HepG2 (cell line): ENCODE data around the gene TMEM41B. TPM values are rescaled to one million over a fixed set of nuclear protein-coding genes. Genes with fewer than 3 reads are reported as not detected.

Experiments
- ATF2 ChIP-seq: sonication (generic); formaldehyde crosslinking; IDR thresholded peaks from 2 replicates; pipeline ENCODE4 v1.4.0; 2020; ENCODE audit warnings: missing genetic modification reagents
- CENPX ChIP-seq: sonication (generic); formaldehyde crosslinking; IDR thresholded peaks from 2 replicates; pipeline ENCODE4 v1.9.0; 2021; ENCODE audit warnings: mild to moderate bottlenecking, missing genetic modification reagents, moderate library complexity
- FOXA3 ChIP-seq: IDR thresholded peaks from 2 replicates; pipeline ENCODE4 v1.6.1; 2016; ENCODE audit warnings: missing genetic modification reagents, missing compliant biosample characterization
- GFI1 ChIP-seq: sonication (generic); formaldehyde crosslinking; IDR thresholded peaks from 2 replicates; pipeline ENCODE4 v1.5.0; 2020; ENCODE audit warnings: missing genetic modification reagents, mild to moderate bottlenecking, borderline replicate concordance
- KDM1A ChIP-seq: IDR thresholded peaks from 2 replicates; pipeline ENCODE4 v1.6.1; 2016; ENCODE audit warnings: missing compliant biosample characterization
- MED1 ChIP-seq: sonication (generic); formaldehyde crosslinking; IDR thresholded peaks from 2 replicates; pipeline ENCODE4 v1.4.0; 2020; ENCODE audit warnings: missing genetic modification reagents
- MEF2D ChIP-seq: sonication (generic); formaldehyde crosslinking; IDR thresholded peaks from 2 replicates; pipeline ENCODE4 v1.5.1; 2020; ENCODE audit warnings: mild to moderate bottlenecking, missing genetic modification reagents
- NCOA2 ChIP-seq: sonication (generic); formaldehyde crosslinking; IDR thresholded peaks from 2 replicates; pipeline ENCODE4 v1.8.0; 2022; ENCODE audit warnings: inconsistent platforms
- PHF8 ChIP-seq: sonication (generic); formaldehyde crosslinking; IDR thresholded peaks from 2 replicates; pipeline ENCODE4 v1.5.0; 2020; ENCODE audit warnings: missing genetic modification reagents
- SOX6 ChIP-seq, 2 experiments: fragments of 450-650 bp in 1 of 2; sonication (generic) in 1 of 2; formaldehyde crosslinking in 1 of 2; IDR thresholded peaks; 2 replicates each; pipeline versions ENCODE4 v1.4.0 to v1.6.1; 2017 to 2020; ENCODE audit warnings: antibody characterized with exemption in 1 of 2, mild to moderate bottlenecking in 1 of 2, missing genetic modification reagents in 1 of 2
- TBX2 ChIP-seq: sonication (generic); formaldehyde crosslinking; IDR thresholded peaks from 2 replicates; pipeline ENCODE4 v1.5.0; 2020; ENCODE audit warnings: missing genetic modification reagents, mild to moderate bottlenecking, borderline replicate concordance
- ZBTB21 ChIP-seq: sonication (generic); formaldehyde crosslinking; IDR thresholded peaks from 2 replicates; pipeline ENCODE4 v1.4.0; 2020; ENCODE audit warnings: missing genetic modification reagents
- ZNF12 ChIP-seq: sonication (generic); formaldehyde crosslinking; IDR thresholded peaks from 2 replicates; pipeline ENCODE4 v1.5.0; 2020; ENCODE audit warnings: missing genetic modification reagents
- ZNF230 ChIP-seq: sonication (generic); formaldehyde crosslinking; IDR thresholded peaks from 2 replicates; pipeline ENCODE4 v1.4.0; 2020; ENCODE audit warnings: mild to moderate bottlenecking, missing genetic modification reagents
- ZNF792 ChIP-seq: IDR thresholded peaks from 2 replicates; pipeline ENCODE4 v1.6.1; 2016
- ZNF891 ChIP-seq: sonication (generic); formaldehyde crosslinking; IDR thresholded peaks from 2 replicates; pipeline ENCODE4 v1.5.0; 2020; ENCODE audit warnings: mild to moderate bottlenecking, missing genetic modification reagents
- polyA plus RNA-seq, 8 experiments: library from polyadenylated mRNA; depleted of rRNA in 3 of 8; stranded (reverse) in 7 of 8; unstranded in 1 of 8; fragments of >200 nt; fragmentation: Illumina TruSeq in 4 of 8; extraction: Trizol in 4 of 8; gene quantifications; 2 replicates each; pipeline versions ENCODE4 v1.2.1 to v1.2.3, GENCODE V29; 2011 to 2016; ENCODE audit warnings: low read depth in 4 of 8, missing spikeins in 1 of 8, mixed read lengths in 1 of 8; ENCODE audit not compliant: insufficient read depth in 1 of 8
- total RNA-seq, 5 experiments: library from RNA; depleted of rRNA; stranded (reverse); fragments of >200 nt; fragmentation: Illumina TruSeq; extraction: Trizol; gene quantifications; 2 replicates each; pipeline ENCODE4 v1.2.3, GENCODE V29; 2016; ENCODE audit warnings: low read depth in 1 of 5
- TF ChIP-seq, protein P1 (sequence below), 2 experiments: fragments of 450-650 bp in 1 of 2; sonication (generic) in 1 of 2; formaldehyde crosslinking in 1 of 2; IDR thresholded peaks; 2 replicates each; pipeline versions ENCODE4 v1.6.1 to v1.8.0; 2016 to 2022; ENCODE audit warnings: antibody characterized with exemption in 1 of 2, mild to moderate bottlenecking in 1 of 2, missing genetic modification reagents in 1 of 2
- TF ChIP-seq, protein P2 (sequence below): IDR thresholded peaks from 2 replicates; pipeline ENCODE4 v1.6.1; 2016; ENCODE audit warnings: missing genetic modification reagents, missing compliant biosample characterization

TMEM41B gene
- total and polyA plus RNA-seq, 2 of the 13 experiments (the other 11 are each of a cell fraction or from before 2014, with no cell fraction given): 36.8 to 48.1 TPM

DNA sequence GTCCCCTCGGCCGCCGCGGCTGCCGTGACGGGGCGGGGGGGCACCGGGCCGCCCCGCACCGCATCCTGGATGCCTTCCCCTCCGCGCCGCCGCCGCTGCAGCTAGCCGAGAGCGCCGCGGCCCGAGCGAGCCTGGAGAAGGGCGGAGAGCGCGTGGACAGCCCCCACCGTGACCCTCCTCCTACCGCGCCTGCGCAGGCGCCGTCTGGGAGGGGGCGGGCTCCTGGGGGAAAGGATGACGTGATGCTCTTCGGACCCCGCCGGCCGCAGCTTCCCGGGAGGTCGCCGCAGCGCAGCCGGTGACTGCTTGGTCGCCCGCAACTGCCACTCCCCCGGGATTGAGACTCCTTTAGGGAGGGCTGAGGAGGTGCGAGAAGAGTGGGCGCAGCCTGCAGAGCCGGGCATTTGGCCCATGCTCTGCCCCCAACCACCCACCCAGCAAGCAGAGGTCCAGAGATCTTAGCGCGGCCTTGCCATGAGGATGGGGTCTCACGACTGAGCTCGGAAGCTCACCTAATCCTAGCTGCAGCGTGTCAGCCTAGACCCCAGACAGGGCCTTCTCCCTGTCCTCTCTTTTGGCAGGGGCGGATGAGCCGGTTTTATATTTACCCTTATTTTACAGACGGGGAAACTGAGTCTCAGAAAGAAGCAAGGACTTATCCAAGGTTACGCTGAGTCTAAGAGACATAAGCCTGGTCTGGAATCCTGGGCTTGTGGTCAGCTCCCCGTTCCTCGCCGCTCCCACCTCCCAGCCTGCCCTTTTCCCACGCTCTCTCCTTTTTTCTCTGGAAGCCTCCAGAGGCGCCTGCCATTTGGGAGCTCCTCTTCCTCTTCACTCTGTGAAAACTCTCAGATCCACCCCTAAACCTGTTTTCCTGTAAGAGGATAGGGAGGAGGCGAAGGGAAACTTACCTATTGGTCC lies 48.9 kb downstream of the TMEM41B start, which contains the start of gene DENND5A (continued):
- TF ChIP-seq, protein P1, sequence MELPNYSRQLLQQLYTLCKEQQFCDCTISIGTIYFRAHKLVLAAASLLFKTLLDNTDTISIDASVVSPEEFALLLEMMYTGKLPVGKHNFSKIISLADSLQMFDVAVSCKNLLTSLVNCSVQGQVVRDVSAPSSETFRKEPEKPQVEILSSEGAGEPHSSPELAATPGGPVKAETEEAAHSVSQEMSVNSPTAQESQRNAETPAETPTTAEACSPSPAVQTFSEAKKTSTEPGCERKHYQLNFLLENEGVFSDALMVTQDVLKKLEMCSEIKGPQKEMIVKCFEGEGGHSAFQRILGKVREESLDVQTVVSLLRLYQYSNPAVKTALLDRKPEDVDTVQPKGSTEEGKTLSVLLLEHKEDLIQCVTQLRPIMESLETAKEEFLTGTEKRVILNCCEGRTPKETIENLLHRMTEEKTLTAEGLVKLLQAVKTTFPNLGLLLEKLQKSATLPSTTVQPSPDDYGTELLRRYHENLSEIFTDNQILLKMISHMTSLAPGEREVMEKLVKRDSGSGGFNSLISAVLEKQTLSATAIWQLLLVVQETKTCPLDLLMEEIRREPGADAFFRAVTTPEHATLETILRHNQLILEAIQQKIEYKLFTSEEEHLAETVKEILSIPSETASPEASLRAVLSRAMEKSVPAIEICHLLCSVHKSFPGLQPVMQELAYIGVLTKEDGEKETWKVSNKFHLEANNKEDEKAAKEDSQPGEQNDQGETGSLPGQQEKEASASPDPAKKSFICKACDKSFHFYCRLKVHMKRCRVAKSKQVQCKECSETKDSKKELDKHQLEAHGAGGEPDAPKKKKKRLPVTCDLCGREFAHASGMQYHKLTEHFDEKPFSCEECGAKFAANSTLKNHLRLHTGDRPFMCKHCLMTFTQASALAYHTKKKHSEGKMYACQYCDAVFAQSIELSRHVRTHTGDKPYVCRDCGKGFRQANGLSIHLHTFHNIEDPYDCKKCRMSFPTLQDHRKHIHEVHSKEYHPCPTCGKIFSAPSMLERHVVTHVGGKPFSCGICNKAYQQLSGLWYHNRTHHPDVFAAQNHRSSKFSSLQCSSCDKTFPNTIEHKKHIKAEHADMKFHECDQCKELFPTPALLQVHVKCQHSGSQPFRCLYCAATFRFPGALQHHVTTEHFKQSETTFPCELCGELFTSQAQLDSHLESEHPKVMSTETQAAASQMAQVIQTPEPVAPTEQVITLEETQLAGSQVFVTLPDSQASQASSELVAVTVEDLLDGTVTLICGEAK (IDR thresholded peaks at IDR 0.05): no peak
- TF ChIP-seq, protein P1 (CRISPR knock-in tag; IDR thresholded peaks at IDR 0.05): peak; percentile 41; the same call in 1 of the 2 replicates
- TF ChIP-seq GFI1 (CRISPR knock-in tag): peak; percentile 27; the same call in 1 of the 2 replicates
- TF ChIP-seq, protein P2, sequence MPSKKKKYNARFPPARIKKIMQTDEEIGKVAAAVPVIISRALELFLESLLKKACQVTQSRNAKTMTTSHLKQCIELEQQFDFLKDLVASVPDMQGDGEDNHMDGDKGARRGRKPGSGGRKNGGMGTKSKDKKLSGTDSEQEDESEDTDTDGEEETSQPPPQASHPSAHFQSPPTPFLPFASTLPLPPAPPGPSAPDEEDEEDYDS (CRISPR knock-in tag): peak; percentile 64; the same call in 1 of the 2 replicates
- TF ChIP-seq TBX2 (CRISPR knock-in tag): peak; percentile 52; the same call in 1 of the 2 replicates
- TF ChIP-seq MEF2D (CRISPR knock-in tag): peak; percentile 58; the same call in 1 of the 2 replicates
- no peak for TF ChIP-seq SOX6 (IDR thresholded peaks at IDR 0.05)
- TF ChIP-seq SOX6 (CRISPR knock-in tag; IDR thresholded peaks at IDR 0.05): peak; percentile 30; the same call in 1 of the 2 replicates
- peak; percentile 24; the same call in 1 of the 2 replicates for TF ChIP-seq NCOA2
- peak; percentile 78; the same call in 1 of the 2 replicates for TF ChIP-seq ZNF230 (CRISPR knock-in tag)
- TF ChIP-seq KDM1A (CRISPR knock-in tag): no peak
- peak; percentile 77; the same call in 1 of the 2 replicates for TF ChIP-seq PHF8 (CRISPR knock-in tag)
- TF ChIP-seq MED1: peak; percentile 42; the same call in 1 of the 2 replicates
- TF ChIP-seq ZBTB21: no peak
- TF ChIP-seq ZNF792 (CRISPR knock-in tag): 0 out of 2 replicates have a peak, but pooled peaks have one; percentile 49
- TF ChIP-seq CENPX: no peak
- peak; percentile 99 for TF ChIP-seq ATF2 (CRISPR knock-in tag)
- TF ChIP-seq ZNF891 (CRISPR knock-in tag): 0 out of 2 replicates have a peak, but pooled peaks have one; percentile 74
- TF ChIP-seq ZNF12 (CRISPR knock-in tag): no peak
- TF ChIP-seq FOXA3: peak; percentile 27; the same call in 1 of the 2 replicates
